CD4-positive, alpha-beta T cell treated with Interleukin-17A for 1 hour (primary cell): ENCODE results near the gene HSPA2.

Source experiments
- DNase-seq: peaks from one replicate; pipeline ENCODE4 v3.0.0-alpha.2; 2020

Gene HSPA2

DNA sequence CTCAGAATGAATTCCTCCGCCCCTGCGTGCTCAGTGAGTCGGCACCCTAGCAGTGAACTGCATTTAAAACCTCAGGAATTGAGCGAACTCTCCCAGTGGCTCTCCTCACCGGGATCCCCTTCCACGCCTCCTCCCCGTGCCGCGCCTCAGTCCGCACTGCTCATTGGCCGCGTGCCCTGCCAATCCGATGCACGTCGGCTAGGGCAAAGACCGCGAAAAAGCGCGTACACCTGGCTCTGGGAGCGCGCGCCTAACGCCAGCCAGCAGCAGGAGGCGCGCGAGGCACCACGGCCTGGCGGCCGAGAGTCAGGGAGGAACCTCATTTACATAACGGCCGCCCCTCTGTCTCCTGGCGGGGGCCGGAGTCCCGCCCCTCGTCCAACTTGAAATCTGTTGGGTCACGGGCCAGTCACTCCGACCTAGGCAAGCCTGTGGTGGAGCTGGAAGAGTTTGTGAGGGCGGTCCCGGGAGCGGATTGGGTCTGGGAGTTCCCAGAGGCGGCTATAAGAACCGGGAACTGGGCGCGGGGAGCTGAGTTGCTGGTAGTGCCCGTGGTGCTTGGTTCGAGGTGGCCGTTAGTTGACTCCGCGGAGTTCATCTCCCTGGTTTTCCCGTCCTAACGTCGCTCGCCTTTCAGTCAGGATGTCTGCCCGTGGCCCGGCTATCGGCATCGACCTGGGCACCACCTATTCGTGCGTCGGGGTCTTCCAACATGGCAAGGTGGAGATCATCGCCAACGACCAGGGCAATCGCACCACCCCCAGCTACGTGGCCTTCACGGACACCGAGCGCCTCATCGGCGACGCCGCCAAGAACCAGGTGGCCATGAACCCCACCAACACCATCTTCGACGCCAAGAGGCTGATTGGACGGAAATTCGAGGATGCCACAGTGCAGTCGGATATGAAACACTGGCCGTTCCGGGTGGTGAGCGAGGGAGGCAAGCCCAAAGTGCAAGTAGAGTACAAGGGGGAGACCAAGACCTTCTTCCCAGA, at the start of gene HSPA2:
HSPA2 (plus strand) TSS at position 534 of the 995 bp plus-strand sequence; CDS start at position 643, 109 bp downstream.
- DNase-seq = peak; percentile 97

DNA sequence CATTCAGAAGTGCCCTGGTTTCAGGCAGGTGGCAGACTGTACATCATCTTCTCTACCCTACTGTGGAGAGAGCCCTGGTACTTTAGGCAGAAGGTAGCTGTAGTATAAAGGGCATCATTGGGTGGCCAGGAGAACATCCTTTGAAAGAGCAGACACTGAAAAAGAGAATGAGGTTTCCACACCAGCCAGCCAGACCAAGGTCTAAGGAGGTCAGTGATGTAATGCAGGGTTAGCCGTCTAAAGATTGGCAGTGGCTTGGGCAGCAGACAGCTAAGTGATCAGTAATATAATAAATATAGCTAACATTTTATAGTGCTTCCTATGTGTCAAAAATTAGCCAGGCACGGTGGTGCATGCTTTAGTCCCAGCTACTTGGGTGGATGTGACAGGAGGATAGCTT, 48.9 kb upstream of the HSPA2 start:
- no peak for DNase-seq

DNA sequence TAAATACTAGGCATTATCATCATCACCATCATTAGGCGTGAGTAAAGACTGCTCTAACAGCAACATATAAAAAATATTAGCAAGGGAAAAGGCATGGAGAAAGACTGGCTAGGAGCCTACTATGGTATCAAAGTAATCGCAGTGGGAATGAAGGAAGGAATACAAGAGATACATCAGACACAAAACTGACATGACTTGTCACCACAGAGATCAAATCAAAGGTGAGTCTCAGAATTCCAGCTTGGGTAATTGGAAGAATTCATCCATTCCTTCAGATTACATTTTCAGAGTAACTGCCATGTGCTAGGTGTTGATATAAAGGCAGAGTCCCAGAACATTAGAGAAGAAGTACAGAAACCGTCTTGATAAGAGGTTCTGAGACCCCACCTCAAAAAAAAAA, 47.1 kb upstream of the HSPA2 start:
- no peak for DNase-seq

DNA sequence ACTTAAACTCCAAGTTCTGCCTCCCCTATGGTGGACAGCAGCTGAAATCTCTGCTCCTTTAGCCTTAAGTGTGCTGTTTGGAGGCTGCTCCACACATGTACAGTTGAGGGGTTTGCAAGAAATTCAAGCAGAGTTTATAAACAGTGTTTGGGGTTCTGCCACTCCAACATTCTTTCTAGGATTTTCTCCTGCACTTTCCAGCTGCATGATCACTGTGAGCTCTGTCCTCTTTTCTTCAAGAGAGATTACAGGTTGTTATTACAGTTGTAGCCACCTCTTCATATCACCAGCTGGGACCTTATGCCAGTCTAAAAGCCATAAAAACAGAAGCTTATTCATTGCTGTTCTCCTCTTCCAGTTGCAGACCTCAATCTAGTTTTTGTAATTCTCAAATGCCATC, 45.3 kb upstream of the HSPA2 start:
- DNase-seq = no peak

- DNase-seq = no peak
These were observed 43.8 kb upstream of the HSPA2 start for GRCh38 chr14:64496764-64497163.

DNA sequence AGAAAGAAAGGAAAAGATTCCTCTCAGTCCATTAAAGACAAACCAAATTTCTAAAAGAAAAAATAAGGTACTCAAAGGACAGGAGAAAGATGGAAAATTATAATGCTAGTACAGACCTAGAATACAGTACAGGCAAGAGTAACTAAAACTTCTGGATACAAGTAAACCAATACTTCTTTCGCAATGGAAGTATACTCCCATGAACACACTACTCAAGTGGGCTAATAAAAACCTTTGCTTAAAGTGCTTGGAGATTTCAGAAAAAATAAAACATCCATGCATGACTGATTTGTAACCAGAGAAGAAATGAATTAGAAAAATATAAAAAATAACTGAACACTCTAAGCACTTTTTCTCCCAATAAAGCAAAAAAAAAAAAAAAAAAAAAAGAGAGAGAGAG, 40.5 kb upstream of the HSPA2 start:
- DNase-seq = no peak

DNA sequence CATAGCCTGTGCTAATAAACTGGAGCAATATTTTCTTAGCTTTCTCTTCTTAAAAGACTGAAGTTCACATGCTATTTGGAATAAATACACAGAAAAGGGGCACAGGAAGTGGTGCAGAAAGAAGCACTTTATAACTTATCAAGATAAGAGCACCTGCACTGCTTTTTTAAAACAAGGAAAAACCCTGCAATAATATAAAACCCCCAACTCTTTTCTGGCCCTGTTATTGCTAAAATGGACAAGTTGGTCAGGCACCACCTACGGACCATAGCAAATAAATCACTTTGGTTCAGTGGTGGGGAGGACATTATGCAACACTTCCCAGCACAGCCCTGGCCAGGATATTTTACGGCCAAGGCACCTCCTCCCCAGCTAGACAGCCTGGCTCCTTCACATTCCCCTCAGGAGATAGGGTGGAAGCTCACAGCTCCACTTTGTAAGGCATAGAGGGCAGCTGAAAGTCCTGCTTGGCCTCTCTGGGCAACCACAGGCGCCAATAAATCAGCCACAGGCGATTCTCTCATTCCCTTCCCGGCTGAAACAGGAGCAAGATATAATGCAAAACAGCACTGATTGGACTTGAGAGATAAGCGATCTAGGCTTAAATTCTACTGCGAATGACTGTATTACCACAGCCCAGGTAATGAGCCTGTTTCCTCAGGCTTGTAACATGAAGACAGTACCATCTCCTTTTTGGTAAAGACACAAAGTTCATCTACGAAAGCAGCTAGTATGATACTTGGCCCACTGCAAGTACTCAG, 39.0 kb upstream of the HSPA2 start:
- peak; percentile 61 for DNase-seq

DNA sequence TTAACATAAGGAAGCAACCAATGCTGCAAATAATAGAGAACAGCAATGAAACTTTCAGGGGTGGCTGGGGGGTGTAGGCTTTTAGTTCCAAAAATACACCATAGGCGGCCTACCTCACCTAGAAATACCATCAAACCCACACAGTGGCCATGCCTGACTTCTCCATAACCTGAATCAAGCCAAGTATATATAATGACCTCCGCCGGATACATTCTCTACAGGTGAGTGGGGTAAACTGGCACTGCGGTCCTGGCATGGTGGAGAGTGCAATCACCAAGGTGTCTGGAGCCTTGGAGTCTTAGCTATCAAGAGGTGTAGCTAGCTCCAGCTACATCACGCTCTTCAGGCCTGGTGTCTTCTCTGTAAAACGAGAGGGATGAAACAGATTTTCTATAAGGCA, 38.1 kb upstream of the HSPA2 start:
- peak; percentile 55 for DNase-seq

DNA sequence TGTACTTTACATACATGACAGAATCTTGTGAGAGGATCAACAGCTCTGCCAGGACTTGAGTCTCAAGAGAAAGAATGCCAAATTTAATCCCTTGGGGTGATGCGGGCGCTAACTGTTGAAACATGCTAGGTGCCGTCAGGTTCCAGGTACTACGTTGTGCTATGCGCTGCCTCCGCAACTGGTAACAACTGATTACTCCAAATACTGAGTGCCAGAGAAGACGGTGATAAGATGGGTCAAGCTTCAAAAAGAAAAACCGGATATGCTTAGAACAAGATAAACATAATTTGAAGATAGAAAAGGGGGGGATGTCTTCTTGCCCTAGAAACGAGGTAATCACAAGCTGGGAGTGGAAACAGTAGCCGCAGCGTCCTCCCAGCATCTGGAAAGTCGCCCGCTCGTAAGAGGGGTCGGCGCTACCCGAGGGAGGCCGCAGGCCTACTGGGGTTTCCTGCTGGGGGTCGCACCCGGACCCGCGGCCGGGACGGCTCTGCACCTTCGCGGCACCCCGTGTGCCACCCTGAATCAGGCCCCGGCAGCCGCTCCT, 37.6 kb upstream of the HSPA2 start:
- peak; percentile 64 for DNase-seq

DNA sequence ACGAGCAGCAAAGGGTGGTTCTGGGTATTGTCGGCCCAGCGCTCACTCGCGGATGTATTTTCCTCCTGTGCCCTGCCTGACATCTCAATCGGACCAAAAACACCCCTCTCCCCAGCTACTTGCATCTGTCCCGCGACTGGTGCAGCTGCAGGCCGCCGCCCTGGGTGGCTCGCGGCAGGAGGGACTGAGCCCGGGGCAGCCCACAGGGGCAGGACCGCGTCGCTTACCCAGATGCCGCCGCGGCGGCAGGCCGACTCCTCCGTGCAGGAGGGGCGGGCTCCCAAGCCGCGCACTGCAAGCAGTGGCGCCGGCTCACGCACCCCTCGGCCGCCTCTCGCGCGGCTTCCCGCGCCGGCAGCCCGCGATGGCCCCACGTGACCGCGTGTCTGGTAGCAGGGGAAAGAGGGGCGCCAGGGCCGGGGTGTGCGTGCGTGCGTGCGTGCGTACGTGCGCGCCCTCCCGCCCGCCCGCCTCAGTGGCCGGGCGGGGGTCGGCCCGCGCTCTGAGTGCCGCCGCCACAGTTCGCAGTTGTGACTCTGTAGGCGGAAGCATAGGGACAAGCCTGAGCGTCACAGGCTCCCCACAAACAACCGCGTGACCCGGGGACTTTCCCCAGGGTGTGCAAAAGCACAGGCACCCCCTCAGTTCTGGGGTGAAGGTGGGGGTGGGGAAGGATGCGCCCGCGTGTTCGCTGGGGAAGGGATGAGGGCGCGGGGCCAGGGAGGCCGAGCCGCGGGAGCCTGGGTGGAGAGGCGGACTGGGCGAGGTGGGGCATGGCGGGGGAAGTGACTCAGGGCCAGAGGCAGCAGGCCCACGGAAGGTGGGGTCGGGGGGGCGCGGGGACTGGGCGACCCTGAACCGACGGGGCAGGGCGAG, 36.9 kb upstream of the HSPA2 start, which contains the start of gene ZBTB25:
ZBTB25 (minus strand) TSS at position 405 of the 876 bp plus-strand sequence. CDS start 13,305 bp downstream, outside the sequence.
- peak; percentile 98 for DNase-seq

DNA sequence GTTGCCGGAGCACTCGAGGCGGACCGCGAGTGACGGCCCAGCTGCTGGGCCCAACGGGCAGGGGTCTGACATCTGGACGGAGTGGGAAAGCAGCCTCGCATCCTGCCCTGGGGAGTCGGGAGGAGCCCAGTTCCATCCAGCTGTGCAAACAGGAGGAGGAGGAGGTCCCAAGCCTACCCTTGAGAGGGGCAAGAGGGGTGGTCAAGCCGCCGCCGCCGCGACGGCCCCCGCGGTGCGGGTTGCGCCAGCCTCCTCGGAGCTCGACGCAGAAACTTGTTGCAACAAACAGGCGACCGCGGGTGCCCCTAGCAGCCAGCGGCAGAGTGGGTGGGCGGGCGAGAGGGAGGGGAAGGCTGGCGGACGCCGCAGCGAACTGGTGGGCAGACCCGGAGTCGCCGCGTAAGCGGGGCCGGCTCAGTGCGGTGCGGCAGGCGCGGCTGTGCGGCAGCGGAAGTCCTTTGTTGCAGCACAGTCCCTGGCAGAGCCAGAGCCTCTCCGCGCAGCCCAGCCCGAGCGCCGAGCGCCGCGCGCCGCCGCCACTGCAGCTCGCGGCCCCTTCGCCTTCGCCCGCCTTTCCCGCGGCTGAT, 36.1 kb upstream of the HSPA2 start, which contains the start of gene ZBTB1:
ZBTB1 (plus strand) TSS at position 461 of the 587 bp plus-strand sequence. CDS start 16,735 bp downstream, outside the sequence.
- peak; percentile 88 for DNase-seq

GRCh38 chr14:64504897-64505794, 35.4 kb upstream of the HSPA2 start:
- DNase-seq = peak; percentile 90

GRCh38 chr14:64506721-64507120, 33.8 kb upstream of the HSPA2 start:
- DNase-seq = peak; percentile 44

DNA sequence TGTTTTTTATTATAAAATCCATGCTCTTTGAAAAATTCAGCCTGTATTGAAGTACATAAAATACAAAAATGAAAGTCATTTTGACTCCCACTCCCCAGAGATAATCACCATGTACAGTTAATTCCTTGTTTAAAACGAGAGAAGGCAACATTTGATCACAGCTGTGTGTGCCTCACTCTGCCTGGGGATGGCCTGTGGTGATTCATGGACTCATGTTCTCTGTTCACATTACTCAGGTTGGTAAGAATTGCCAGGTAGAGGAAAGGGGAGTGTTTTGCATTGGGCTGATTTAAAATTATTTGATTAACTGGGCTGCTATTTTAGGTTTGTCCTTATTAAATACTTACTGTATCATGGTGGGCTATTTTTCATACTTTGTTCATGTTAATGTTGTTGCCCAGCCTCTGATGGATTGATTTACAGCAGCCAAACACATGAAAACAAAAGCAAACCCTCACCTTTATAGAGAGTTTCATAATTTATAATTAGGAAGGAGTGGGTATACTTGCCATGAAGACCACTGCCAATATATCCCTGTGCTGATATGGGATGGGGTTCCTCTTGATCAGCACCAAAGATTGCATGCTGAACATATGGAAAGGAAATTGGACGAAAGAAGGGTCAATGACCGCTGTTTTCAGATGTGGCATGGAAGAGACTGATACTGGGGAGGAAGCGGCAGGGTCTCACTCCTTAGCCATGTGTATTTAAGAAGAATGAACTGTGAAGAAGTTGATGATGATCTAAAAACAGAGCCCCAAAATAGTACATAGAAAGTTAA, 33.0 kb upstream of the HSPA2 start:
- peak; percentile 25 for DNase-seq

- DNase-seq = peak; percentile 9
These were observed 32.2 kb upstream of the HSPA2 start for GRCh38 chr14:64508215-64508776.

- no peak for DNase-seq
These were observed 31.5 kb upstream of the HSPA2 start for GRCh38 chr14:64509036-64509435.

DNA sequence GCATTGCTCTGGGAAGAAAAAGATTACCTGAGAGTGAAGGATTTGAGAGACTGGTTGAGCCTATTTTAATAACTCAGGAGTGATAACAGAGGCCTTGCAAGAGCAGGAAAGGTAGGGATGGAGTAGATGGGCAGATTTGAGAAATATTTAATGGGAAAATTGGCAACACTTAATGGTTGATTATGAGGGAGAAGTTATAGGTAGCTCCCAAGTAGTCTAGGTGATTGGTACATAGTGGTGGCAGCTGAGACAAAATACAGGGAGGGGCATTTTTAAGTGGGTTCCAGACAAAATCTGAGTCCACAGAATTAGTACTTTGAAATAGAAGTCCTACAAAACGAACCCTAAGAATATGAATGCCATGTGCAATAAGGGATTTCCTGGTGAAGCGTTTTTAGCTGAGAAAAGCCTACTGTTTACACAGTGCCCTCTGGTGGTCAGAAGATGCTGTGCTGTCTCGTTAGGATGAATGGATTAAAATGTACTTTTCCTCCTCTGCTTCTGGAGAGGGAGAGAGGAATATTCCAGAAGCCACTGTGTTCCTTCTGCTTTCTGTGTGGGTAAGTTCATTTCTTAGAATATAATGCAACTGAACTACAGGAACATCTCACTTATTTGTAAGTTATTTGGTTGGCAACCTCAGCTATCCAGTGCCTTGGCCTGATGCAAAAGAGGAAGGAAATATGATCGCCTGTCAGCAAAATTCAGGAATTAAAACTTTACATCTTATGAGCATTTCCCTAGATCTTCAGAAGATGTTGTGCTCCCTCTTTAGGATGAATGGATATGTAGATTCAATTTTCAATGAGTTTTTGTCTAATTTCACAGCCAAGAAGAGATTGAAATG, 29.5 kb upstream of the HSPA2 start:
- peak; percentile 82 for DNase-seq

- no peak for DNase-seq
These were observed 27.3 kb upstream of the HSPA2 start for GRCh38 chr14:64513271-64513670.
